OCI-LY7 (cell line): ENCODE results near the gene RAB3IL1. TPM values are rescaled to one million over a fixed set of nuclear protein-coding genes. Genes with fewer than 3 reads are reported as not detected.

Experiments
- BruUV-seq: library from RNA; stranded (reverse); fragments of 400-500 nt; replicated peaks from 2 replicates; lab custom pipeline; 2021; lab: Mats Ljungman, UMichigan
- CTCF ChIA-PET: fragments of 300-600 bp; sonication (Branson Sonifier 250); formaldehyde crosslinking; loops from one replicate; lab custom pipeline; 2022; ENCODE audit warnings: antibody characterized with exemption; ENCODE audit not compliant: unreplicated experiment; lab: Charles Lee
- POLR2A ChIA-PET: fragments of 300-600 bp; sonication (Branson Sonifier 250); formaldehyde crosslinking; loops from one replicate; lab custom pipeline; 2022; ENCODE audit warnings: antibody characterized with exemption; lab: Charles Lee
- DNase-seq: peaks from one replicate; pipeline ENCODE4 v3.0.0-alpha.2; 2015; ENCODE audit warnings: low spot score
- H2AFZ ChIP-seq: fragments of 200-600 bp; sonication (generic), shearing (Covaris generic); 2 replicates; pipeline ENCODE4 v1.6.1; 2014; ENCODE audit warnings: mild to moderate bottlenecking, antibody characterized with exemption, low read length, moderate library complexity
- H3K27ac ChIP-seq: fragments of 200-600 bp; sonication (generic); 2 replicates; pipeline ENCODE4 v1.5.1; 2014; ENCODE audit warnings: mixed run types, low read depth, mild to moderate bottlenecking, moderate library complexity, low read length, inconsistent platforms; ENCODE audit not compliant: poor library complexity, severe bottlenecking
- H3K36me3 ChIP-seq: fragments of 200-600 bp; sonication (generic); 2 replicates; pipeline ENCODE4 v1.6.1; 2014; ENCODE audit warnings: mild to moderate bottlenecking, antibody characterized with exemption, low read length, moderate library complexity, mixed read lengths; ENCODE audit not compliant: insufficient read depth
- H3K4me1 ChIP-seq: fragments of 200-600 bp; sonication (generic); 2 replicates; pipeline ENCODE4 v1.5.1; 2014; ENCODE audit warnings: mild to moderate bottlenecking, low read length; ENCODE audit not compliant: insufficient read depth, poor library complexity, severe bottlenecking
- H3K4me2 ChIP-seq: fragments of 200-600 bp; sonication (generic); 2 replicates; pipeline ENCODE4 v1.6.1; 2014; ENCODE audit warnings: mild to moderate bottlenecking, low read length
- H3K4me3 ChIP-seq: fragments of 200-600 bp; sonication (generic); 2 replicates; pipeline ENCODE4 v1.5.1; 2014; ENCODE audit warnings: mild to moderate bottlenecking, low read depth, low read length; ENCODE audit not compliant: poor library complexity, severe bottlenecking
- H3K79me2 ChIP-seq: fragments of 200-600 bp; sonication (generic); 2 replicates; pipeline ENCODE4 v1.6.1; 2016; ENCODE audit warnings: low read depth, mild to moderate bottlenecking, low read length, moderate library complexity, mixed read lengths; ENCODE audit not compliant: insufficient read depth
- H3K9me2 ChIP-seq: fragments of 200-600 bp; sonication (generic); 2 replicates; pipeline ENCODE4 v1.6.1; 2016; ENCODE audit warnings: mild to moderate bottlenecking, low read length, mixed read lengths; ENCODE audit not compliant: insufficient read depth
- H3K9me3 ChIP-seq: fragments of 200-600 bp; sonication (generic); 2 replicates; pipeline ENCODE4 v1.6.1; 2014; ENCODE audit warnings: mild to moderate bottlenecking, mixed run types, low read length, mixed read lengths
- H4K20me1 ChIP-seq: fragments of 200-600 bp; sonication (generic); 2 replicates; pipeline ENCODE4 v1.6.1; 2014; ENCODE audit warnings: mild to moderate bottlenecking, antibody characterized with exemption, low read length, moderate library complexity, mixed read lengths; ENCODE audit not compliant: insufficient read depth
- EZH2phosphoT487 ChIP-seq: fragments of 200-600 bp; sonication (generic); IDR thresholded peaks from 2 replicates; pipeline ENCODE4 v1.6.1; 2018; ENCODE audit warnings: low read depth, borderline replicate concordance, mild to moderate bottlenecking, mixed run types, antibody characterized with exemption, low read length, moderate library complexity, mixed read lengths
- intact Hi-C: fragments of 100-400 bp; cut with micrococcal nuclease; formaldehyde crosslinking; loops from one replicate; pipeline ENCODE4 v1.10.0; 2022; ENCODE audit not compliant: unreplicated experiment
- total RNA-seq, 2 experiments: library from RNA; depleted of rRNA in 1 of 2; stranded (reverse); fragments of >200 nt in 1 of 2; shearing (Covaris generic) in 1 of 2; gene quantifications; 2 replicates each; pipeline ENCODE4 v1.2.3, GENCODE V29; 2014 to 2022
- TF ChIP-seq, protein P1 (sequence below): fragments of 200-600 bp; sonication (generic); conservative IDR thresholded peaks from 2 replicates; pipeline ENCODE4 v1.5.1; 2014; ENCODE audit warnings: mild to moderate bottlenecking, antibody characterized with exemption, low read length, moderate library complexity, mixed read lengths

RAB3IL1 gene
- total RNA-seq, 2 experiments from 2014 or later: not detected

DNA sequence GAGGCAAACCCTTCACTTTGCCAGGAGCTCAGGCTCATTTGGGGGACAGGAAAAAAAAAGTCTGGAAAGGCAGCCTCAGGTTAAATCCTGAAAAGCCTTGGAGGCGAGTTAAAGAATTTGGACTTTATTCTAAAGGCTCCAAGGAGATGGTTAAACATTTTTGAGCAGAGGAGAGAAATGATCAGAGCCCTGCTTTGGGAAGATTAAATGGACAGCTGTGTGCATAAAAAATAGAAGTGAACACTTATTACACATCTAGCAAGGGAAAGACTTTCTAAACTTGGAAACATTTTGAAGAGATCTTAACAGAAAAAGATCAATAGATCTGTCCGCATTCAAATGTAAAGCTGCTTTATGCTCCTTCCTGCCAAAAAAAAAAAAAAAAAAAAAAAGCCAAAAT, 8.4 kb upstream of the RAB3IL1 start:
- no TSS peak for BruUV-seq
- Histone ChIP-seq H2AFZ (no peak overlapping the region), H3K79me2 (no peaks in the 10 kb centered on the region), H3K4me2 (no peak overlapping the region), H3K9me2 (no peaks in the 10 kb centered on the region), H3K27ac (no peak overlapping the region), H3K36me3 (no peaks in the 10 kb centered on the region), H4K20me1 (no peaks in the 10 kb centered on the region), H3K9me3 (no peaks in the 10 kb centered on the region), H3K4me3 (no peak overlapping the region), H3K4me1 (no peaks in the 10 kb centered on the region)
- DNase-seq: no peak
- intact Hi-C loops: no loop called here
- ChIA-PET CTCF (no interaction called here), POLR2A (interaction anchor here (0.6 kb wide), 1 partner anchor 63 kb away, joined by 3 read pairs; no protein-coding TSS in a partner anchor)
- no peak for TF ChIP-seq EZH2phosphoT487
- TF ChIP-seq, protein P1, sequence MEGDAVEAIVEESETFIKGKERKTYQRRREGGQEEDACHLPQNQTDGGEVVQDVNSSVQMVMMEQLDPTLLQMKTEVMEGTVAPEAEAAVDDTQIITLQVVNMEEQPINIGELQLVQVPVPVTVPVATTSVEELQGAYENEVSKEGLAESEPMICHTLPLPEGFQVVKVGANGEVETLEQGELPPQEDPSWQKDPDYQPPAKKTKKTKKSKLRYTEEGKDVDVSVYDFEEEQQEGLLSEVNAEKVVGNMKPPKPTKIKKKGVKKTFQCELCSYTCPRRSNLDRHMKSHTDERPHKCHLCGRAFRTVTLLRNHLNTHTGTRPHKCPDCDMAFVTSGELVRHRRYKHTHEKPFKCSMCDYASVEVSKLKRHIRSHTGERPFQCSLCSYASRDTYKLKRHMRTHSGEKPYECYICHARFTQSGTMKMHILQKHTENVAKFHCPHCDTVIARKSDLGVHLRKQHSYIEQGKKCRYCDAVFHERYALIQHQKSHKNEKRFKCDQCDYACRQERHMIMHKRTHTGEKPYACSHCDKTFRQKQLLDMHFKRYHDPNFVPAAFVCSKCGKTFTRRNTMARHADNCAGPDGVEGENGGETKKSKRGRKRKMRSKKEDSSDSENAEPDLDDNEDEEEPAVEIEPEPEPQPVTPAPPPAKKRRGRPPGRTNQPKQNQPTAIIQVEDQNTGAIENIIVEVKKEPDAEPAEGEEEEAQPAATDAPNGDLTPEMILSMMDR: no peak

DNA sequence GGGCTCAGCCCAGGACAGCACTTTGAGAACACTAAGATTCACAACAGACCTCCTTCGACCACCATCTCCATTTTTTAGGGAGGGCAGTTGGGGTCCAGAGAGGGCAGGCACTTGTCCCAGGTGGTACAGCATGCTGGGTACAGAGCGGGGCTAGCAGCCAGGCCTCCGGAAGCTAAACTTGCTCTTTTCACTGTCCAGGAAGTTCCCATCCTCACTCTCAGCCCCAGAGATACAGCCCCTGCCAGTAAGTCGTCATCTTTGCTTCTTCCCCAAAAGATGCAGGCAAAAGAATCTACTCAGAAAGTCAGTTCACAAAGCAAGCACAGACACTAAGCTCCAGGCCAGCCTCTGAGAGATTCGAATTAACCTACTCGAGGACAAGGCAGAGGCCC, 6.7 kb upstream of the RAB3IL1 start:
- TF ChIP-seq, protein P1: no peak
- TF ChIP-seq EZH2phosphoT487: no peak
- H3K4me2 ChIP-seq: no peak overlapping the region
- intact Hi-C loops: no loop called here
- no peaks in the 10 kb centered on the region for H3K9me3 ChIP-seq
- H3K4me3 ChIP-seq: no peak overlapping the region
- no peaks in the 10 kb centered on the region for H3K79me2 ChIP-seq
- CTCF ChIA-PET: no interaction called here
- DNase-seq: no peak
- H2AFZ ChIP-seq: no peak overlapping the region
- no peak overlapping the region for H3K27ac ChIP-seq
- POLR2A ChIA-PET: no interaction called here
- no TSS peak for BruUV-seq
- H3K9me2 ChIP-seq: no peaks in the 10 kb centered on the region
- H3K36me3 ChIP-seq: no peaks in the 10 kb centered on the region
- peaks cover 8% of the 10 kb centered on the region for H3K4me1 ChIP-seq
- no peaks in the 10 kb centered on the region for H4K20me1 ChIP-seq

DNA sequence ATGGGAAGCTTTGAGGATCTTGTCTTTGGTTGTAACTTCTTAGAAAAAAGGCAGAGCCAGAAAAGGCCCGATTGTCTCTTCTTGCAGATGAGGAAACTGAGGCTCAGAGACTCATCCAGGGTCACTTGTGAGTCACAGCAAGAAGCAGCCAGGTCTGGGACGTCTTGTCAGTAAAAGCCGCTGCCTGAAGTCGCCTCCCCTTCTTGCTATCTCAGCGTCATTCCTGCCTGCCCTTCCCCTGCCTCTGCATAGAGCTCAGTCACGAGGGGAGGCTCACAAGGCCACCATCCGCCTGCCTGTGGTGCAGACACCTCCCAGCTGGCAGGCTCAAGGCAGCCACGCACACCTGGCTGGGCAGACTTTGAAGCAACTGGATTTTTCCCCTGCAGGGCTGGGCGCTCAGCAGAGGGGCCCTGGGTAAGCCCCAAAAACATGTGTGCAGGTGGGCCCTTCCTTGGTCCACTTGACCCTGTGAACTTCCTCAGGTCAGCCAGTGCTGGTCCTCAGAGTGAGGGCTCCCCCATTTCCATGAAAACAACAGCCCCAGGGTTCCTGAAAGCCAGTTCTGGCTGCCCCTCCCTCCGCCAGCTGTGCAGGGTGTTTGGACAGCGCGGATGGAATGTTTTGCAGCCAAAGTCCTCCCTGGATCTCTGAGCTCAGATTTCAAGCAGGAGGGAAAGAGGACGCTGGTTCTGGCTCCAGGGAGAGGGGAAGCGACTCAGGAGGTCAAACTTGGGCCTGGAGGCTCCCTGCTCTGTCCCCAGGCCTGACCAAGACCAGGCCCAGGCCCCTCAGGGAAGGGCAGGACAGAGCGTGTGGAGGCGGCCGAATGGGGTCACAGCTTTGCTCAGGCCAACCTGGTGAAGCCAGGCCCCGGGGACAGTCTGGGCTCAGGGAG, 6.0 kb upstream of the RAB3IL1 start:
- ChIA-PET CTCF (no interaction called here), POLR2A (no interaction called here)
- no peak overlapping the region for H3K4me2 ChIP-seq
- H2AFZ ChIP-seq: no peak overlapping the region
- H3K4me3 ChIP-seq: no peak overlapping the region
- no peaks in the 10 kb centered on the region for H4K20me1 ChIP-seq
- no peak overlapping the region for H3K27ac ChIP-seq
- no peak for DNase-seq
- H3K4me1 ChIP-seq: peaks cover 12% of the 10 kb centered on the region
- H3K9me3 ChIP-seq: no peaks in the 10 kb centered on the region
- TF ChIP-seq EZH2phosphoT487: no peak
- H3K36me3 ChIP-seq: no peaks in the 10 kb centered on the region
- H3K79me2 ChIP-seq: no peaks in the 10 kb centered on the region
- intact Hi-C loops: no loop called here
- no peaks in the 10 kb centered on the region for H3K9me2 ChIP-seq
- no TSS peak for BruUV-seq
